ENCODE measurements around the gene PBX1. TPM values are rescaled to one million over a fixed set of nuclear protein-coding genes. Genes with fewer than 3 reads are reported as not detected.

The PBX1 gene
- polyA plus RNA-seq, 3 donors: 0.07 TPM; not detected in 2

- Histone ChIP-seq H3K79me2 (ENCODE audit: insufficient read depth, low read length) (no peaks in the 10 kb centered on the region), H3K4me2 (replicated peaks; ENCODE audit: extremely low read depth, low read length, poor library complexity, severe bottlenecking) (no peak overlapping the region), H3K9me3 (replicated peaks in 1 of 2; ENCODE audit: control insufficient read depth in 1 of 2, insufficient read depth in 1 of 2, low read length in 2 of 2) (no peaks in the 10 kb centered on the region), H2AFZ (ENCODE audit: insufficient read depth, low read depth, low read length, poor library complexity, severe bottlenecking) (no peak overlapping the region), H3K27me3 (ENCODE audit: control insufficient read depth in 2 of 2, insufficient read depth in 2 of 2, low read length in 2 of 2) (no peaks in the 10 kb centered on the region), H3K4me1 (ENCODE audit: control insufficient read depth in 1 of 2, insufficient read depth in 2 of 2, low read length in 2 of 2) (no peaks in the 10 kb centered on the region), H4K20me1 (ENCODE audit: insufficient read depth, low read length) (no peaks in the 10 kb centered on the region), H3K9ac (ENCODE audit: insufficient read depth, low read length, poor library complexity, severe bottlenecking) (no peak overlapping the region), H3K36me3 (replicated peaks in 1 of 2; ENCODE audit: control insufficient read depth in 1 of 2, insufficient read depth in 2 of 2, low read length in 2 of 2) (no peaks in the 10 kb centered on the region), H3K27ac (ENCODE audit: low read depth in 1 of 2, low read length in 2 of 2) (no peak overlapping the region), H3K4me3 (replicated peaks in 1 of 3; ENCODE audit: low read depth in 2 of 3, low read length in 3 of 3) (no peak overlapping the region)
- intact Hi-C loops (cut with micrococcal nuclease): no loop called here
- DNase-seq: no peak
- Mint-ChIP-seq H3K4me1 (no peaks in the 10 kb centered on the region), H3K4me3 (no peak overlapping the region), H3K27ac (no peak overlapping the region), H3K36me3 (no peaks in the 10 kb centered on the region), H3K27me3 (ENCODE audit: low read depth in 3 of 3) (peaks cover 3 to 4% (median 3%) of the 10 kb centered on the region in 3 donors), H3K9me3 (peaks cover 0 to 3% (median 0%) of the 10 kb centered on the region in 7 donors)
- TF ChIP-seq CTCF (IDR thresholded peaks at IDR 0.05): no peak
Observed at GRCh38 chr1:164765557-164765956, 206.6 kb downstream of the PBX1 start.

GRCh38 chr1:164765992-164766720 lies 207.2 kb downstream of the PBX1 start:
- Histone ChIP-seq H3K27ac (ENCODE audit: low read depth in 1 of 2, low read length in 2 of 2) (no peak overlapping the region), H3K27me3 (ENCODE audit: control insufficient read depth in 2 of 2, insufficient read depth in 2 of 2, low read length in 2 of 2) (no peaks in the 10 kb centered on the region), H3K9me3 (replicated peaks in 1 of 2; ENCODE audit: control insufficient read depth in 1 of 2, insufficient read depth in 1 of 2, low read length in 2 of 2) (no peaks in the 10 kb centered on the region), H3K4me2 (replicated peaks; ENCODE audit: extremely low read depth, low read length, poor library complexity, severe bottlenecking) (no peak overlapping the region), H2AFZ (ENCODE audit: insufficient read depth, low read depth, low read length, poor library complexity, severe bottlenecking) (no peak overlapping the region), H3K79me2 (ENCODE audit: insufficient read depth, low read length) (no peaks in the 10 kb centered on the region), H3K36me3 (replicated peaks in 1 of 2; ENCODE audit: control insufficient read depth in 1 of 2, insufficient read depth in 2 of 2, low read length in 2 of 2) (no peaks in the 10 kb centered on the region), H3K4me1 (ENCODE audit: control insufficient read depth in 1 of 2, insufficient read depth in 2 of 2, low read length in 2 of 2) (no peaks in the 10 kb centered on the region), H3K4me3 (replicated peaks in 1 of 3; ENCODE audit: low read depth in 2 of 3, low read length in 3 of 3) (no peak overlapping the region), H4K20me1 (ENCODE audit: insufficient read depth, low read length) (no peaks in the 10 kb centered on the region), H3K9ac (ENCODE audit: insufficient read depth, low read length, poor library complexity, severe bottlenecking) (no peak overlapping the region)
- Mint-ChIP-seq H3K9me3 (peaks cover 0 to 3% (median 0%) of the 10 kb centered on the region in 7 donors), H3K27ac (no peak overlapping the region), H3K36me3 (no peaks in the 10 kb centered on the region), H3K4me3 (no peak overlapping the region), H3K27me3 (ENCODE audit: low read depth in 3 of 3) (peaks cover 2 to 4% (median 3%) of the 10 kb centered on the region in 3 donors), H3K4me1 (no peaks in the 10 kb centered on the region)
- DNase-seq: no peak
- no CpG with 5 or more reads among the region's 1 CpG for WGBS (ENCODE audit: insufficient coverage)
- no peak for TF ChIP-seq CTCF (IDR thresholded peaks at IDR 0.05)
- intact Hi-C loops (cut with micrococcal nuclease): no loop called here

Measured in CD14-positive monocyte (primary cell).